PC-3 (cell line): ENCODE results near the gene SMAD3. TPM values are rescaled to one million over a fixed set of nuclear protein-coding genes. Genes with fewer than 3 reads are reported as not detected.

ENCODE experiments used
- ATAC-seq: fragments of 200-7000 bp; cut with Tn5 transposase; 2 replicates; pipeline ENCODE4 v1.9.1; 2020; ENCODE audit warnings: mild to moderate bottlenecking, moderate library complexity
- BruUV-seq: library from RNA; stranded (reverse); fragments of 400-500 nt; replicated peaks from 2 replicates; lab custom pipeline; 2021; lab: Mats Ljungman, UMichigan
- CTCF ChIA-PET: fragments of 300-600 bp; sonication (Branson Sonifier 250); formaldehyde crosslinking; loops from one replicate; lab custom pipeline; 2022; ENCODE audit warnings: antibody characterized with exemption; lab: Charles Lee
- POLR2A ChIA-PET: fragments of 300-600 bp; sonication (Branson Sonifier 250); formaldehyde crosslinking; loops from one replicate; lab custom pipeline; 2022; ENCODE audit warnings: antibody characterized with exemption; ENCODE audit not compliant: unreplicated experiment; lab: Charles Lee
- DNase-seq: peaks from one replicate; pipeline ENCODE4 v3.0.0-alpha.2; 2015
- H2AFZ ChIP-seq: fragments of 300-600 bp; sonication (generic); 2 replicates; pipeline ENCODE4 v1.6.0; 2016; ENCODE audit warnings: antibody characterized with exemption, low read length
- H3F3A ChIP-seq: fragments of 300-600 bp; sonication (generic); one replicate; pipeline ENCODE4 v1.6.0; 2017; ENCODE audit warnings: antibody characterized with exemption, low read length, control low read depth, mild to moderate bottlenecking; ENCODE audit not compliant: unreplicated experiment
- H3K27ac ChIP-seq: fragments of 300-600 bp; sonication (generic); 2 replicates; pipeline ENCODE4 v1.5.1; 2016; ENCODE audit warnings: mild to moderate bottlenecking, low read length
- H3K27me3 ChIP-seq: fragments of 300-600 bp; sonication (generic); 2 replicates; pipeline ENCODE4 v1.6.1; 2016; ENCODE audit warnings: low read length, mixed read lengths
- H3K36me3 ChIP-seq: fragments of 300-600 bp; sonication (generic); 2 replicates; pipeline ENCODE4 v1.6.1; 2016; ENCODE audit warnings: low read depth, mixed run types, low read length, mixed read lengths
- H3K4me1 ChIP-seq: fragments of 300-600 bp; sonication (generic); 2 replicates; pipeline ENCODE4 v1.5.1; 2016; ENCODE audit warnings: low read length; ENCODE audit not compliant: insufficient read depth
- H3K4me2 ChIP-seq: fragments of 300-600 bp; sonication (generic); 2 replicates; pipeline ENCODE4 v1.6.0; 2016; ENCODE audit warnings: low read length
- H3K4me3 ChIP-seq: fragments of 300-600 bp; sonication (generic); 2 replicates; pipeline ENCODE4 v1.5.1; 2016; ENCODE audit warnings: mild to moderate bottlenecking, low read length, mixed read lengths
- H3K79me2 ChIP-seq: fragments of 300-600 bp; sonication (generic); 2 replicates; pipeline ENCODE4 v1.6.1; 2017; ENCODE audit warnings: low read length, mixed read lengths
- H3K9ac ChIP-seq: fragments of 300-600 bp; sonication (generic); 2 replicates; pipeline ENCODE4 v1.6.0; 2016; ENCODE audit warnings: mild to moderate bottlenecking, low read length
- H3K9me2 ChIP-seq: fragments of 300-600 bp; sonication (generic); replicated peaks from 2 replicates; pipeline ENCODE4 v1.6.1; 2016; ENCODE audit warnings: mixed run types, low read length, mixed read lengths
- H3K9me3 ChIP-seq: fragments of 300-600 bp; sonication (generic); 2 replicates; pipeline ENCODE4 v1.6.1; 2016; ENCODE audit warnings: low read length, mixed read lengths
- H4K20me1 ChIP-seq: fragments of 300-600 bp; sonication (generic); 2 replicates; pipeline ENCODE4 v1.6.1; 2016; ENCODE audit warnings: low read length, mixed read lengths
- CTCF ChIP-seq: fragments of 300-600 bp; sonication (generic); conservative IDR thresholded peaks from 2 replicates; pipeline ENCODE4 v1.5.1; 2017; ENCODE audit warnings: antibody characterized with exemption, low read depth, mild to moderate bottlenecking, low read length
- EZH2 ChIP-seq: fragments of 300-600 bp; sonication (generic); IDR thresholded peaks from one replicate; pipeline ENCODE4 v1.6.1; 2017; ENCODE audit warnings: antibody characterized with exemption, mild to moderate bottlenecking, low read length; ENCODE audit not compliant: unreplicated experiment
- EZH2phosphoT487 ChIP-seq: fragments of 300-600 bp; sonication (generic); IDR thresholded peaks from 2 replicates; pipeline ENCODE4 v1.6.1; 2018; ENCODE audit warnings: mild to moderate bottlenecking, antibody characterized with exemption, low read length, borderline replicate concordance
- intact Hi-C: fragments of 100-400 bp; cut with micrococcal nuclease; formaldehyde crosslinking; loops from 2 replicates; pipeline ENCODE4 v1.9.0; 2023
- total RNA-seq: library from RNA; depleted of rRNA; stranded (reverse); fragments of >200 nt; gene quantifications from 2 replicates; pipeline ENCODE4 v1.2.3, GENCODE V29; 2014

Gene SMAD3
- total RNA-seq, 1 experiment from 2014 or later, result 75.6 TPM

- Histone ChIP-seq H2AFZ (no peak overlapping the region), H3K27ac (peak overlapping the region; percentile 11; the same call in 1 of the 2 replicates), H3K36me3 (peaks cover 27% of the 10 kb centered on the region)
Measured at GRCh38 chr15:67196672-67197363, 131.4 kb downstream of the SMAD3 start.

GRCh38 chr15:67197364-67197695 lies 131.9 kb downstream of the SMAD3 start:
- H3K9me2 ChIP-seq, result no peaks in the 10 kb centered on the region
- no peak for DNase-seq
- no peak overlapping the region for H3K4me3 ChIP-seq
- H3K27me3 ChIP-seq, result no peaks in the 10 kb centered on the region
- H3K27ac ChIP-seq, result peak overlapping the region; percentile 11; the same call in 1 of the 2 replicates
- no peaks in the 10 kb centered on the region for H3K4me1 ChIP-seq
- no peak for TF ChIP-seq CTCF
- TF ChIP-seq EZH2, result no peak
- TF ChIP-seq EZH2phosphoT487, result no peak
- no peak overlapping the region for H3K9ac ChIP-seq
- ATAC-seq, result no peak; the same call in 1 of the 2 replicates
- no peak overlapping the region for H2AFZ ChIP-seq
- POLR2A ChIA-PET, result no interaction called here
- no peak overlapping the region for H3K4me2 ChIP-seq
- no TSS peak for BruUV-seq
- intact Hi-C loops, result no loop called here
- peaks cover 21% of the 10 kb centered on the region for H3F3A ChIP-seq
- peaks cover 22% of the 10 kb centered on the region for H3K36me3 ChIP-seq
- H4K20me1 ChIP-seq, result no peaks in the 10 kb centered on the region
- H3K79me2 ChIP-seq, result no peaks in the 10 kb centered on the region
- H3K9me3 ChIP-seq, result no peaks in the 10 kb centered on the region
- CTCF ChIA-PET, result no interaction called here

More at GRCh38 chr15:67196672-67197363, 131.4 kb downstream of the SMAD3 start:
- Histone ChIP-seq H3K9ac (no peak overlapping the region), H3K4me3 (no peak overlapping the region), H3K9me2 (no peaks in the 10 kb centered on the region), H3K27me3 (no peaks in the 10 kb centered on the region), H3K4me1 (no peaks in the 10 kb centered on the region), H3F3A (peaks cover 21% of the 10 kb centered on the region), H3K9me3 (no peaks in the 10 kb centered on the region), H4K20me1 (no peaks in the 10 kb centered on the region), H3K79me2 (no peaks in the 10 kb centered on the region), H3K4me2 (no peak overlapping the region)
- TF ChIP-seq EZH2 (no peak), CTCF (no peak), EZH2phosphoT487 (no peak)
- DNase-seq, result no peak
- ATAC-seq, result peak; percentile 37
- ChIA-PET POLR2A (no interaction called here), CTCF (interaction anchor here (0.6 kb wide), 1 partner anchor 635 kb away, joined by 3 read pairs; no protein-coding TSS in a partner anchor)
- no TSS peak for BruUV-seq
- intact Hi-C loops, result no loop called here

- H3K79me2 ChIP-seq, result no peaks in the 10 kb centered on the region
- H3K9me2 ChIP-seq, result no peaks in the 10 kb centered on the region
- no peaks in the 10 kb centered on the region for H3K27me3 ChIP-seq
- H3F3A ChIP-seq, result peaks cover 21% of the 10 kb centered on the region
- intact Hi-C loops, result no loop called here
- DNase-seq (no peak), ATAC-seq (no peak)
- ChIA-PET CTCF (no interaction called here), POLR2A (no interaction called here)
- H3K9ac ChIP-seq, result no peak overlapping the region
- H3K4me3 ChIP-seq, result no peak overlapping the region
- TSS peak; percentile 4 for BruUV-seq
- H3K4me2 ChIP-seq, result no peak overlapping the region
- no peak overlapping the region for H3K27ac ChIP-seq
- H2AFZ ChIP-seq, result no peak overlapping the region
- H3K36me3 ChIP-seq, result peaks cover 17% of the 10 kb centered on the region
- H4K20me1 ChIP-seq, result no peaks in the 10 kb centered on the region
- no peaks in the 10 kb centered on the region for H3K4me1 ChIP-seq
- H3K9me3 ChIP-seq, result no peaks in the 10 kb centered on the region
- no peak for TF ChIP-seq EZH2phosphoT487
Measured at GRCh38 chr15:67198157-67198754, 132.9 kb downstream of the SMAD3 start.
